GM21576 (cell line): ENCODE measurements around the gene RPL31.
A peak's percentile ranks its signal among the peaks of the same experiment; 100 is the strongest.

ENCODE experiments used
- ATAC-seq: cut with Tn5 transposase; IDR thresholded peaks from one replicate; pipeline ENCODE4 v1.9.1; 2021; ENCODE audit warnings: mild to moderate bottlenecking, moderate library complexity; ENCODE audit not compliant: unreplicated experiment

The RPL31 gene

DNA sequence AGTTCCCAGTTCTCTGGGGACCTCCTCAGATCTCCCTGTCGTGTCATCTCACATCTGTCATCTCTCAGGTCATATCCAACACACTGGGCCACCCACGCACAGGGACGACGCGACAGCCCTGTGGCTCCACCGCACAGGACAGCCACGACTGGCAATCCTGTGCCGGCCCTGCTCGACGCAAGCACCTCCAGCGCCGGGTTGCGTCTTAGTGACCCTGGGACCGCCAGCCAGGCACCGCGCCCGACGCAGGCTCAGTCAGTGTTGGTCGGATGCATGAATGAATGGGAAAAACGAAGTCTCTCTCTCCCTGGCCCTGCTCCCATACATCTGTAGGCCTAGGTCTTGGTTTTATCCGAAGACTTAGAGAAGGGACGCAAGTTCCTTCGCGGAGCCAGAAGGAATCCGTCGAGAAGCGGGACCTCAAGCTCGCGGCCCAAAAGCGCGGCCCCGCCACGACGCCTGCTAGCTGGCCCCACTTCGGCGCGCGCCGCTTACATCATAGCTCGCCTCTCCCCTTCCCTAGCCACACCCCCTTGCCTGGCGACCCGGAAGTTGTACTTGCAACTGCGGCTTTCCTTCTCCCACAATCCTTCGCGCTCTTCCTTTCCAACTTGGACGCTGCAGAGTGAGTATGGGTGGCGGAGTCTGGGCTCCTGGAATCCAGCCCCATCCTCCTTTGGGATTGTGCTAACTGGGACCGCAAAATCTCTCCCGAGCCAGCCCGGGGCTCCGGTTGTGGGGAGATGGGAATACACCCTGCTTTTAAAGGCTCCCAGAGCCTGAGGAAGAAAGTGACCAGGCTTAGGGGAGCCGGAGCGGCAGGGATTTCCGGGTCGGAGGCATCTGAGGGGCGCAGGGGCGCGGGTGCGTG, at the start of gene RPL31:
RPL31 (plus strand) TSS at position 599 of the 871 bp plus-strand sequence. CDS start 413 bp downstream, outside the sequence.
- peak; percentile 98 for ATAC-seq

DNA sequence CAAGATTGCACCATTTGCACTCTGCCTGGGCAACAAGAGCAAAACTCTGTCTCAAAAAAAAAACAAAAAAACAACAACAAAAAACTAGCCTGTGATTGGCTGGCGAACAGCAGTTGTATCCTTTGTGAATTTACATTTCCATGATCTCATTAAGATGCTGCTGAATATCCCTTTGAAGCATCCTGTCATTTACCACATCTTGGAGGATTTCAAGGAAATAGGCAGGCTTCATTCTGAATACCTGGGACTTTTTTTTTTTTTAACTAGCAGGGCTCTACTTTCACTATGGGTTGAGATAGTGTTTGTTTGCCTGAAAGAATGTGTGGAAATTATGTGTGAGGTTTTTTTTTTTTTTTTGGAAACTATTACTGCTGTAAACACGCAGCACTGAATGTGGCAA, 49.6 kb upstream of the RPL31 start:
- no peak for ATAC-seq

DNA sequence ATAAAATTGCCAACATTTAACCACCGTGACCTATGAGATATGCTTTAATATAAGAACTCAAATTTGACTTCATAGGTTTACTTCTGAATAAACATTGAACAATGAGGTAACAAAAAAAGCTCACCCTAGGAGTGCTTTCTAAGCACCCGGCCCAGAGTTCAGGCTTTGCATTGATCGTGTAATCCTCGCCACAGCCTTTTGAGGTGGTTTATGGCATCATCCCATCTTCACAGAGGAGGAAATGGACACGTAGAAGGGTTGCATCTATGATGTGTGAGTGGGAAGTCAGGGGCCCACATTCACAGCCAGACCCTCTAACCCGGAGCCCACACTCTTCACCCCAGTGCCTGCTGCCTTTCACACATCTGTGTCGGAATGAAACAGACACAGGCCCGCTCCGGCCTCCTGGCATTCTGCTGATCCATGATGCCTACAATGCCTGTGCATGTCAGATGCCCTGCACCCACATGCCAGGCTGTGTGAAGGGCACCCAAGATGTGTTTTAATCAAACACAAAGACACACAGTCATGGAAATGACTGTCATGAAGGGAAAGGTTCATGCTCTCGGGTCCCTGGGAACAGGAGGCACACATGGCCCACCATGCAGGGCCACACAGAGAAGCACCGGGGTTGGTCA, 48.6 kb upstream of the RPL31 start:
- no peak for ATAC-seq

DNA sequence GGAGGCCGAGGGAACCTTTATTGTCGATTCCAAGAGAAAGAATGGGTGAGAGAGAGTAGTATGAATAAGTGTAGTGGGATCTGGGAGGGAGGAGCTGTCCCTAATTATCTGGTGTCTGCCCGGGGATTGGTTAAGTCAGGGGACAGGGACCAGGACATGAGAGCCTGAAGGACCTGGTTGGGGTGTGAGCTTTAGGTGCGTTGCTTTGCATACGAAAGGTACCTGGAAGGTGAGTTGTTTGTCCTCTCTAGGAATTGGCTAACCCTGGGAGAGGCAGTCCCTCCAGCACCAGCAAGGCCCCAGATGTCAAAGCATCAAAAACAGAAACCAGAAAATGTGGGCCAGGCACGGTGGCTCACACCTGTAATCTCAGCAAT, 48.1 kb upstream of the RPL31 start:
- ATAC-seq = no peak

DNA sequence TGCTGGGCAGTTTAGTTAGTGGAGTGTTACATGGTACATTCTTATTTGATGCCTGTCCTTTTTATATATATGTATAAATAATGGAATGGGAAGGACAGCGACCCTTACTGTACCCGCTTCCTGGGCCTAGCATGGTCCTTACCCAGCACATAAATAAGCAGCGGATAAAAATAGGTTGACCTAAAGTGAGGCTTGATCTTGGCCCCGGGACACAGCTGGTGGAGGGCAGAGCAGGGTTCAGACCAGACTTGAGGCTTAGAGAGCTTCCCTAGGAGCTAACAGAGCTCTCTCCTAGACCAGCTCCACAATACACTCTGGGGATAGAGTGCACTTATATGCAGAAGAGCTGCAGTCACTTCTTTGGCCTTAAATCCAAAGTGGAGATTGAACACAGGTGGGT, 46.9 kb upstream of the RPL31 start:
- ATAC-seq = no peak

DNA sequence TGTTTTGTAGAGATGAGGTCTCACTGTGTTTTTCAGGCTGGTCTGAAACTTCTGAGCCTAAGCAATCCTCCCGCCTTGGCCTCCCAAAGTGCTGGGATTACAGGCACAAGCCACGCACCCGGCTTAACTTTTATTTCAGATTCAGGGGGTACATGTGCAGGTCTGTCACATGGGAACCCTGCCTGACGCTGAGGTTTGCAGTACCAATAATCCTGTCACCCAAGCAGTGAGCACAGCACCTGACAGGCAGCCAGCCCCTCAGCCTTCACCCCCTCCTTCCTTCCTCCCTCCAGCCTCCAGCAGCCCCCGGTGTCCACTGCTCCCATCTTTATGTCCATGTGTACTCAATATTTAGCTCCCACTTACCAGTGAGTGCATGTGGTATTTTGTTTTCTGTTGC, 46.0 kb upstream of the RPL31 start:
- no peak for ATAC-seq

DNA sequence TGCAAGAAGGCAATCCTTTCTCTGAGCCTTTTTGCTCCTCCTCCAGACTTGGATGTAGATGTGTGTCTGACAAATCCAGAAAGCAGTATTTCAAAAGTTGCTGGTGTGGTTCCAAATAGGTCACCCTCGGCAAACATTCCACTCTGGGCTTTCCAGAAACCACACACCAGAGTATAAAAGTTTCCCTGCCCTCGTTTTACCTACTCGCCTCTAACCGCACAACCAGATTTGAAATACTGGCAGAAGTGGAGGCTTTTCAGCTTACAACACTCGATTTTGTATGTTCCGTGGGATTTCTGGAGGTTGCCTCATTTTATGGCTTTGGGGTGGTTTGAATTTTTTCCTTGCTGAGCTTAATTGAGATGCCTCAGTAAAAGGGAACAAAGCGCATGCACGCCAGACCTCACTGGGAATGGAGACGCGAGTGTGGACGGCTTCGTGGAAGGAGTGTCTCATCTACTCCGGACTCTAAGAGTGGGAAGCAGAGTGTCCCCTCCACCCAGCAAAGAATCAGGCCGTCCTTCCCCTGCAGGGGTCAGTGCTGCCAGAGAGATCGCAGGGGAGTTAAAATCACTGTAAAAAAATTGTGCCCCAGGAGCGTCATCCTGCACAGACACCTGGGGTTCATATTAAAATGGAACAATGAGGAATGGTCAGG, 44.0 kb upstream of the RPL31 start:
- ATAC-seq = no peak

DNA sequence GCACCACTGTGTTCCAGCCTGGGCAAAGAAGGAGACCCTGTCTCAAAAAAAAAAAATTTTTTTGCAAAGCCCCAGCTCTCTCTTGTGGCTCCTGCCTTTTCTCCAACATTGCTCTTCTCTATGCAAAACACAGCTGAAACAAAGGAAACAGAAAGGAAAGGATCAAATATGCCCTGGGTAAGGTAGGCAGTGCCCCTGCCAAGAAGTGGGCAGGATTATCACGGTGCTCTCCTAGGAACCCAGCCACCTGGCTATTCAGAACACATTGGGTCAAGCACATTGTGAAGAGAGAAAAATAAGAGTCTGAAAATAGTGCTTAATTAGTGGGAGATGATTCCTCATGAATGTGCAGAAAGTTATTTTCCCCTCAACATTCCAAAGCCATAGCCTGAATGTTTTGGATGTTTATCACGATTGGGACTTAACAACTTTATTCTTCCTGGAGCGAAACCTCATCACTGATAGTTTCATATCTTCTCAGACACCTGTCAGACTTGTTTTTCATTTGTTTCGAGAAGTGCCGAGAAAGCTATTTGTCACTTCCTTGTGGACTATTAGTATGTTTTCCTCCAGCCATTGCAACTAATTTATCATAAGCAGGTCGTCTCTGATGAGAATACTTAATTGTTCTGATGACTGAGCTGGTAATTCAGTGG, 42.7 kb upstream of the RPL31 start:
- ATAC-seq = no peak

DNA sequence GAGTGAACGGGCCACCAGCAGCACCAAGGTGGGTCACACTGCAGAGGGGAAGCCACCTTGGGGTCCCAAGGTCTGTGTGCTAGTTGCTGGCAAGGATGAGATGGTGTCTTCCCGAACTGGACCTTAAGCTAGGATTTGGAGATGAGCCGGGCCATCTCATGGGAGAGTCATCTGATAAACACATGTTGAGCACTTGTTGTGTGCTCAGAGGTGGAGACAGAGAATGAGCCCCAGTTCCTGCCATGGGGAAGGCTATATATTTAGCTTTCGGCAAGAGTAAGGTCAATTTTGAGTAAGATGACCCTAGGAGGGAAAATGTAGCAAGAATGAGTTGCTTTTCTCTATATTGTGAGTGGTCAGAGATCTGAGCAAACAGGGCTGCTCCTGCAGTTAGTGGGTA, 41.4 kb upstream of the RPL31 start:
- no peak for ATAC-seq

DNA sequence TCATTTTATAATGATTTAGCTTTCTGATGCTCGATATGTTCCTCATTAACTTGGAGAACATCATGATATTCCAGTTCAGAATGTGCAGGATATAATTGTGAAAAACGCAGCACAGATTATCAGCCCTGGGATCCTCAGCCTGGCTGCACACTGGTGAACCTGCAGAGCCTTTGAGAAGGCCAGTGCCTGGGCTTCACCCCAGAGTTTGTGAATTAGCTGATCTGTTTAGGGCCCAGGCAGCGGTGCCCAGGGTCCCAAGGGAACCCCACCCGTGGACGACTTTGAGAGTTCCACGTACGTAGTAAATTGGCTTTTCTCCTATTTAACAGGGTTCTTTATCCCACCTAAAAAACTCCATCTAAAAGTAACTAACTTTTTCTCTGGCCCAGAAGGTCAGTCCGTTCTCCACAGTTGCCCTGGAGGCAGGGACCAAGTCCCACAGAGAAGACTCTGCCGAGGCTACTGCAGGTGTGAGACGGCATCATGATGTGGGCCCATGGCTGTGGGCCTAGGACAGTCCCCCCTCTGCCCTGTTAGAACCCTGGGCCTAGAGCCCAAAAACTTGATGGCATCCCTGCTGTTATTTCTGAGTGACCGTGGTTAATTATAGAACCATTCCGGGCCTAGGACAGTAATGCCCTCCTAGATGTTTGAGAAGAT, 39.6 kb upstream of the RPL31 start:
- no peak for ATAC-seq

DNA sequence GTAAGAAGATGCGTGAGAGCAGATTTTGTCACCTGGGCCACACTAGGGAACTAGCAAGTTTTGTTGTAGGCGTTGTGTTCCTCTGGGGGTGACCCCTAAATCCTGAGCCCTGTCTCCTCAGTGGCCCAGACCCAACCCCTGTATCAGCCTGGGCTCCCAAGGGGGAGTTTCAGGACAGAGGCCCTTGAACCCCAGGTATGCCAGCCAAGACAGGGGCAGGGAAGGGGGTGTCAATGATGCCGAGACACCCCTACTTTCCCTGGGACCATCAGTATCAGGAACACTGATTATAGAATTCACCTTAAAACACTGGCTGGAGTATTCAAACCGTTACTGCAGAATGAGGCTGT, 39.1 kb upstream of the RPL31 start:
- ATAC-seq = no peak

DNA sequence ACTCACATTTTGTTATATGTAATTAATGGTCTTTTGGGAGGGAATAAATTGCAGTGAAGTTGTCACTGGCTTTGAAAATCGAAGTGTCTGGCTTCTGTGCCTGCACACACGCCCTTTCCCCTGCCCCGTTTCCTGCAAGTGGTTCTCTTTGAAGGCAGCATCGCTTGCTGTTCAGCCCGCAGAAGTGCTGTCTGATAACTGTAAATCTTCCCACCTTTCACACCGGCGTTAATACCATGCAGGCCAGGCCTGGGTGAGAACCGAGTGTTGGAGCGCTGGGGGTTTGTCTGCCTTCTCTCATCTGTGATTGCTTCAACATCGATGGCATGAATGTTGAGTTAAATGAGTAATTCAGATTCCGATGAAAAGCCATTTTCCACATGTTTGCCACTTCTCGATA, 37.9 kb upstream of the RPL31 start:
- ATAC-seq = no peak

DNA sequence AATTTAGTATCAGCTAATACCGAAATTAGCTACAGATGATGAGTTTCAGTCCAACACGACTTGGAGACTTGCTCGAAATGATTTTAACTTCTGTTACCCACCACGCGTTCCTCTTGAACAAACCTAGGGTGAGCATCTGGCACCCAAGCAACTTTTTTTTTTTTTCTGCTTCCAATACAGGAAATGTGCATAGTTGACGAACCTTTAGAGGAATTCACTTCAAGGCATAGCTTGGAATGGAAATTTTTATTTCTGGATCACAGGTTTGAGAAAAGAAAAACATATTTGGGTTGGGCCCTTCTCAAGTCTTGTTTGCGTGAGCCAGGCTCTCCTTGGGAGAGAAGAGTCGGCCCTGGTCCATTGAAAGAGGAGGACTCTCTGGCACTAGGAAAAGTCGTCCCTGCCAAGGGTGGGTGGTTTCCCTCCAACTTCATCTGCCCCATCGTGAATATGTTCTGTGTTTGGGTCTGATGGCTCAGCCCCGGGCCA, 37.4 kb upstream of the RPL31 start:
- ATAC-seq = no peak

DNA sequence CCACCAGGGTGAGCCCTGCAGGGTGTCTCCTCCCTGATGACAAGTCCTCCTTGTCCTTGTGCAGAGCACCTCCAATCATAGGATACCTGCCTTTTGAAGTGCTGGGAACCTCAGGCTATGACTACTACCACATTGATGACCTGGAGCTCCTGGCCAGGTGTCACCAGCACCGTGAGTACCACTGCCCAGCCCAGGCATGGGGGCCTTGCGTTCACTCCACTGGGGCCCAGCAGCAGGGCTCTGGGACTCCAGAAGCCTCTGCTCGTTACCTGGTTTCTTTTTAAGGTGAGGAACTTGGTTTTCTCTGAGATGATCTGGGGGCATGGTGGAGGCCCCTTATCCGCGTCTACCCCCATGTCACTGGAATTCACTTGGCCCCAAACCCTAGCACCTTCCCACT, 36.5 kb upstream of the RPL31 start:
- ATAC-seq = no peak

DNA sequence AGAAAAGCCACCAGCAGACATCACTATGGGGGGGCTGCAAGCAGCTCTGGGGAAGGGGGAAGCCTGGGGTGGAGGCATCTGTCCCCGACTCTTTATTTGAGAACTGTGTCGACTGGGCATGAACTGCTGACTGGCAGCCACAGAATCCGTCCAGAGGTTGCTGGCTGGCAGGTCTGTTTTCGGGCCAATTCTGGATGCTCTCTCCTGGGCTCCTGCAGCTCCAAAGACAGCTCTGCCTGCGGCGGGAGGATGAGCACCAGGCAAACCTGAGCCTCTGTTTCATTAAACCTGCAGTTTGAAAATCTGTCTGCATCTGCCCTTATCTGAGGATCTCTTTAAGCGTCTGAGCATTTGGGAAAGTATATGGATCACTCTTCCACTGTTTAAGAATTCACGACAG, 34.4 kb upstream of the RPL31 start:
- no peak for ATAC-seq

DNA sequence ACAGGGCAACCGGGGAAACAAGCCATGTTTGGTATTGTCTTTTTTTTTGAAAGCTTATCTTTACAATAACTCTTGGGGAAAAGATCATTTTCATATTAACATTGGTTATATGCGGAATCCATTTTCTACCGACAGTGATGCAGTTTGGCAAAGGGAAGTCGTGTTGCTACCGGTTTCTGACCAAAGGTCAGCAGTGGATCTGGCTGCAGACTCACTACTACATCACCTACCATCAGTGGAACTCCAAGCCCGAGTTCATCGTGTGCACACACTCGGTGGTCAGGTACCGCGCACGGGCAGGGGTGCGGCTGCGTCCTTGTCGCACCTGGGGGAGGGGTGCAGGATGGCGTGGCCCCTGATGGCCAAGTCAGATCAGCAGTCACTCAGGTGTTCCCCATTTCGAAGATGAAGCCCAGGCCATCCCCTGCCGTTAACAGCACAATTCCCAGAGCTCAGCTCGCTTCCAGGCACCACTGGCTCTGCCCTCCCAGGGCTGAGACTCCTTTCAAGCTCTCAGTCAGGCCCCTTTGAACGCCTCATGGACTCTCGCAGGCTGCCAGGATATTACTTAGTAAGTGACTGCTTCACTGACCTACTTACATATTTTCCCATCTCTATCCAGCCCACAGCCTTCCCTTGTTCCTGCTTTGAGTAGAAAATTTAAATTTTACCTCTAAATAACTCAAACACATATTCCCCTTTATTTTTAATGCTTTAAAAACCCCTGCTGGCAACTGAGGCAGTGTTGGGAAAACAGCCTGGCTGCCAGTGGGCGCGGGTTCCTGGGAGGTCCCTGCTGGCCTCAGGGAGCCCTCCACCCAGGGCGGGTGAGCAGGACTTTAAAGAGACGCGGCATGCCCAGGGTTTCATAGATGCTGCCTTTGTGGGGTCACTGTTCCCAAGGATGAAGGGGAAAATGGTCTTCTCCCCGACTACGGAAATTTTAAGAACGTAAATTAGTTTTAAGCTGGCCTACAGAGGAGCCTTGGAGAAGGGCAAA, 33.6 kb upstream of the RPL31 start:
- ATAC-seq = no peak

DNA sequence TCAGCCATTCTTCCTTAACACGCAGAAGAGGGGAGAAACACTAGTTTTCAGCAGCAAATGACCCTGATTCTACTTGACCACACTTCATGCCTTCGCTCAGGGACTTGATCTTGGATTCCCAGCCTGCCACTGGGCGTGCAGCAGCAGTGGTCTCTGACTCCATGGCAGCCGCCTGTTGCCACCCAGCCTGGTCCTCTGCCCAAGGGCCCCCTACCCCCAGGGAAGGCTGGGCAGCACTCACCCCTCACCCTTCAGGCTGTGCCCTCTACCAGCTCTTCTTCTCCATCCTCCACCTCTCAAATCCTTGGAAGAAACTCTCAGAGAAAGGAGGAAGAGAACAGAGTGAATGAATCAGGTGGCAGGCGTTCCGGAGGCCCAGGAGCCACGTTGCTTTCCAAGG, 32.1 kb upstream of the RPL31 start:
- no peak for ATAC-seq

DNA sequence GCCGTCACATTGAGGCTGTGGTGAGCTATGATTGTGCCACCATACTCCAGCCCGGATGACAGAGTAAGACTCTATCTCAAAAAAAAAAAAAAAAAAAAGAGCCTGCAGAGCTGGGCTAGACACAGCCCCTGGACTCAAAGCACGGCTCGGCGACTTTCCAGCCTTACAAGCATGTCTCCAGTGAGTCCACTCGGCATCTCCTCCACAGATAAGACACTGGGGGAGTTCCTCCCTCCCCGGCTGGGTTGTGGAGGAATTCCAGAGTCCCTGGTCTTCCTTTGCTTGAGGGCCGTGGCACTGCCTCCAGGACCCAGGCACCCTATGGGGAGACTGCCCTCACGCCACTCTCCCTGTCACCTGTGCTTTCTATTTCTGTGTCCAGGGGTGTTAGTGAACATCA, 30.9 kb upstream of the RPL31 start:
- no peak for ATAC-seq

DNA sequence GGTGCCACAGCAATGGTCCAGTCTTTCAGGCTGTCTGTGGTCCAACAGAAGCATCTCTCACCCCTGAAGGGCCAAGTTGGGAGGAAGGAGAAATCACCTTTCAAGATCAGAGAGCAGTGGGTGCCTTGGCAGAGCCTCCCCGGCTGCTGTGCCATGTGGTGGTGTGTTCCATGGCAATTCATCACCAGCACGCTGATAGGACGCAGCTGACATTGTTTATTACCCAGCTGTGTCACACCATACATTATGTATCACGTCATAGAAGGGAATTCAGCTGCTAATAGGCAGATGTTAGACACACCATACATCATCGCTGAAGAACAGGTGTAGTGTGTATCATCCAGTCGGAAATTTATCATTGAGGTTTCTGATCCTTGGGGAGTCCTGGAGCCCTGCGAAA, 29.6 kb upstream of the RPL31 start:
- no peak for ATAC-seq
